GM13977 (cell line): Measurements from ENCODE around the gene TNFAIP1.

Experiments used
- DNase-seq: peaks from one replicate; pipeline ENCODE4 v3.0.0; 2012; ENCODE audit warnings: low spot score
- in situ Hi-C: fragments of 300-500 bp; cut with MboI; formaldehyde crosslinking; loops from one replicate; pipeline ENCODE4 v1.12.0; 2022; ENCODE audit warnings: low sequenced_read_pairs, low pct_unique_long_range_greater_than_20kb, mixed read lengths, inconsistent platforms; ENCODE audit not compliant: unreplicated experiment
- TF ChIP-seq, protein P1 (sequence below): IDR thresholded peaks from 2 replicates; pipeline ENCODE4 v1.5.1; 2012; ENCODE audit warnings: mild to moderate bottlenecking, control low read depth; ENCODE audit not compliant: insufficient read depth; ENCODE audit errors: extremely low read depth, missing control alignments

Gene TNFAIP1

DNA sequence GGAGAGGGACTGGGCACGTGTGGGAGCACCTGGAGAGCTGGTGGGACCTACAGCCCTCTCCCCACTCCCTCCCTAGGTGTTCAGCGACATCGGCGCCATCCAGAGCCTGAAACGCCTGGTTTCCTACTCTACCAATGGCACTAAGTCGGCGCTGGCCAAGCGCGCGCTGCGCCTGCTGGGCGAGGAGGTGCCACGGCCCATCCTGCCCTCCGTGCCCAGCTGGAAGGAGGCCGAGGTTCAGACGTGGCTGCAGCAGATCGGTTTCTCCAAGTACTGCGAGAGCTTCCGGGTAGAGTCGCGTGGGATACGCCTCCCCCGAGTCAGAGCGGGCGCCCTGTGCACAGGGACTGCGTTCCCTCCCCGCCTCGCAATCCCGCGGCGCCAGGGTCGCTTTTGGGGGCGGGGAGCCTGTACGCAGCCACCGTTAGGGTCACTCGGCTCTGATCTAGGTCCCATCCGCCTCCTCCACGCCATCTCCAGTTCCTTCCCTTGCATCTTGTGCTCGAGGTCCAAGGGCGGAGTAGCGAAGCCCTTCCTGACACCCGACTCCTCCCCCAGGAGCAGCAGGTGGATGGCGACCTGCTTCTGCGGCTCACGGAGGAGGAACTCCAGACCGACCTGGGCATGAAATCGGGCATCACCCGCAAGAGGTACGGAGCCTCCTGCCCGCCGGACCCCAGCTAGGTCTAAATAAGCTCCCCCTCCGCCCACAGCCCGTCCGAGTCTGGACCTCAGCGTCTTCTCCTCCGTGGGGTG lies 48.9 kb downstream of the TNFAIP1 start:
- in situ Hi-C loops = loop anchor here (25.0 kb wide), 1 partner anchor 153 kb away; no protein-coding TSS in a partner anchor
- TF ChIP-seq, protein P1, sequence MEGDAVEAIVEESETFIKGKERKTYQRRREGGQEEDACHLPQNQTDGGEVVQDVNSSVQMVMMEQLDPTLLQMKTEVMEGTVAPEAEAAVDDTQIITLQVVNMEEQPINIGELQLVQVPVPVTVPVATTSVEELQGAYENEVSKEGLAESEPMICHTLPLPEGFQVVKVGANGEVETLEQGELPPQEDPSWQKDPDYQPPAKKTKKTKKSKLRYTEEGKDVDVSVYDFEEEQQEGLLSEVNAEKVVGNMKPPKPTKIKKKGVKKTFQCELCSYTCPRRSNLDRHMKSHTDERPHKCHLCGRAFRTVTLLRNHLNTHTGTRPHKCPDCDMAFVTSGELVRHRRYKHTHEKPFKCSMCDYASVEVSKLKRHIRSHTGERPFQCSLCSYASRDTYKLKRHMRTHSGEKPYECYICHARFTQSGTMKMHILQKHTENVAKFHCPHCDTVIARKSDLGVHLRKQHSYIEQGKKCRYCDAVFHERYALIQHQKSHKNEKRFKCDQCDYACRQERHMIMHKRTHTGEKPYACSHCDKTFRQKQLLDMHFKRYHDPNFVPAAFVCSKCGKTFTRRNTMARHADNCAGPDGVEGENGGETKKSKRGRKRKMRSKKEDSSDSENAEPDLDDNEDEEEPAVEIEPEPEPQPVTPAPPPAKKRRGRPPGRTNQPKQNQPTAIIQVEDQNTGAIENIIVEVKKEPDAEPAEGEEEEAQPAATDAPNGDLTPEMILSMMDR = no peak
- DNase-seq = peak; percentile 79

DNA sequence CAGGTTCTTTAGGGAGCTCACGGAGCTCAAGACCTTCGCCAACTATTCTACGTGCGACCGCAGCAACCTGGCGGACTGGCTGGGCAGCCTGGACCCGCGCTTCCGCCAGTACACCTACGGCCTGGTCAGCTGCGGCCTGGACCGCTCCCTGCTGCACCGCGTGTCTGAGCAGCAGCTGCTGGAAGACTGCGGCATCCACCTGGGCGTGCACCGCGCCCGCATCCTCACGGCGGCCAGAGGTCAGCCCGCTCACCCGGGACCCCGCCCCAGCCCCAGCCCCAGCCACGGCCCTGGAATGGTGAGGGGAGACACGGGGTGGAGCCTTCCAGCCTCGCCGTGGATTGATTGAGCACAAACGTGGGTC lies 49.5 kb downstream of the TNFAIP1 start:
- in situ Hi-C loops = loop anchor here (25.0 kb wide), 1 partner anchor 152 kb away; no protein-coding TSS in a partner anchor
- DNase-seq = no peak
- TF ChIP-seq, protein P1 = no peak

DNA sequence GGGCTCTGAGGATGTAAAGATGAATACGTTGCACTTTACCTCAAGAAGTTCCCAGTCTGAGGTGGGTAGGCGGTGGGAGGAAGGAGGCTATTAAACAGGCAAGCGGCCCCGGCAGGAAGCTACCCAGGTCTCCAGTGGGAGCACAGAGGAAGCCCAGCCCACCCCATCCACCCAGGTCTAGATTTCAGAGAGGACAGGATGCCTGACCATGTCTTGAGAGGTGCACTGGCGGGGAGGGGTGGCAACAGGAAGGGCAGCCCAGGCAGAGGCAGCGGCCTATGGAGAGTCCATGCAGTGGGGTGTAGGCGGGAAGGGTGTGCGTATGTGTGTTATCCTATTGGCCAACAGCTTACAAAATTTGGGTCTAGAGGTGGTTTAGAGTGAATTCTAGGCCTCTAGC lies 49.8 kb downstream of the TNFAIP1 start:
- DNase-seq = no peak
- TF ChIP-seq, protein P1 = no peak
- in situ Hi-C loops = loop anchor here (25.0 kb wide), 1 partner anchor 152 kb away; no protein-coding TSS in a partner anchor

GRCh38 chr17:28386391-28386790 lies 50.8 kb downstream of the TNFAIP1 start:
- in situ Hi-C loops = loop anchor here (25.0 kb wide), 1 partner anchor 151 kb away; no protein-coding TSS in a partner anchor
- no peak for DNase-seq
- TF ChIP-seq, protein P1 = no peak

- in situ Hi-C loops = loop anchor here (25.0 kb wide), 1 partner anchor 149 kb away; no protein-coding TSS in a partner anchor
These were observed 52.5 kb downstream of the TNFAIP1 start for GRCh38 chr17:28388106-28388505.

GRCh38 chr17:28390141-28390540 lies 54.6 kb downstream of the TNFAIP1 start:
- in situ Hi-C loops = loop anchor here (25.0 kb wide), 1 partner anchor 147 kb away; no protein-coding TSS in a partner anchor
- DNase-seq = no peak
- TF ChIP-seq, protein P1 = no peak

More at GRCh38 chr17:28388106-28388505, 52.5 kb downstream of the TNFAIP1 start:
- TF ChIP-seq, protein P1 = no peak
- DNase-seq = no peak
